Mesendoderm (in vitro differentiated cells): ENCODE measurements around the gene CSF1R.

Experiments used
- DNase-seq: peaks from one replicate; pipeline ENCODE4 v3.0.0; 2013
- H2AK5ac ChIP-seq: 2 replicates; pipeline ENCODE4 v1.6.1; 2013; ENCODE audit warnings: low read length, inconsistent platforms
- H2BK120ac ChIP-seq: 2 replicates; pipeline ENCODE4 v1.6.1; 2013; ENCODE audit warnings: low read depth, mild to moderate bottlenecking, low read length, moderate library complexity, mixed read lengths
- H2BK15ac ChIP-seq: replicated peaks from 2 replicates; pipeline ENCODE4 v1.6.1; 2013; ENCODE audit warnings: low read depth, mild to moderate bottlenecking, moderate library complexity
- H2BK5ac ChIP-seq: 2 replicates; pipeline ENCODE4 v1.6.1; 2013; ENCODE audit warnings: low read length, inconsistent platforms
- H3K18ac ChIP-seq: 2 replicates; pipeline ENCODE4 v1.6.1; 2013; ENCODE audit warnings: mild to moderate bottlenecking, low read length, mixed read lengths
- H3K23ac ChIP-seq: one replicate; pipeline ENCODE4 v1.6.1; 2013; ENCODE audit warnings: low read length
- H3K27ac ChIP-seq: 2 replicates; pipeline ENCODE4 v1.5.1; 2013; ENCODE audit warnings: low read depth, mild to moderate bottlenecking, inconsistent platforms, low read length, moderate library complexity
- H3K27me3 ChIP-seq: 2 replicates; pipeline ENCODE4 v1.6.1; 2013; ENCODE audit warnings: low read length, control low read depth, mild to moderate bottlenecking, inconsistent platforms; ENCODE audit not compliant: insufficient read depth, poor library complexity
- H3K36me3 ChIP-seq: 2 replicates; pipeline ENCODE4 v1.6.1; 2013; ENCODE audit warnings: low read length, inconsistent platforms; ENCODE audit not compliant: control insufficient read depth, insufficient read depth
- H3K4ac ChIP-seq: one replicate; pipeline ENCODE4 v1.6.1; 2013; ENCODE audit warnings: low read depth, mild to moderate bottlenecking, low read length, moderate library complexity
- H3K4me1 ChIP-seq: 2 replicates; pipeline ENCODE4 v1.6.1; 2013; ENCODE audit warnings: low read depth, low read length, inconsistent platforms; ENCODE audit not compliant: control insufficient read depth
- H3K4me2 ChIP-seq: 2 replicates; pipeline ENCODE4 v1.6.1; 2013; ENCODE audit warnings: low read length
- H3K4me3 ChIP-seq: 2 replicates; pipeline ENCODE4 v1.5.1; 2013; ENCODE audit warnings: mild to moderate bottlenecking, low read length
- H3K56ac ChIP-seq: one replicate; pipeline ENCODE4 v1.6.1; 2013; ENCODE audit warnings: low read length
- H3K79me1 ChIP-seq: 2 replicates; pipeline ENCODE4 v1.6.1; 2013; ENCODE audit warnings: low read length, inconsistent platforms
- H3K79me2 ChIP-seq: 2 replicates; pipeline ENCODE4 v1.6.1; 2013; ENCODE audit warnings: mild to moderate bottlenecking, low read length; ENCODE audit not compliant: control insufficient read depth, insufficient read depth
- H3K9ac ChIP-seq: 2 replicates; pipeline ENCODE4 v1.6.1; 2013; ENCODE audit warnings: low read length, inconsistent platforms
- H4K5ac ChIP-seq: one replicate; pipeline ENCODE4 v1.6.1; 2013; ENCODE audit warnings: low read length
- H4K8ac ChIP-seq: one replicate; pipeline ENCODE4 v1.6.1; 2013; ENCODE audit warnings: low read depth, mild to moderate bottlenecking, control low read depth, low read length, moderate library complexity
- WGBS: extraction: QIAGEN DNeasy Blood & Tissue Kit; methylation state at CpG from one replicate; pipeline ENCODE4 v1.1.7; 2013; ENCODE audit warnings: low lambda C conversion rate, missing lambda C conversion rate; ENCODE audit not compliant: insufficient coverage; ENCODE audit errors: extremely low coverage; 5-methylcytosine and 5-hydroxymethylcytosine counted together

The CSF1R gene

GRCh38 chr5:150017226-150018005 lies 68.9 kb downstream of the CSF1R start:
- Histone ChIP-seq H3K27ac (no peak overlapping the region), H2AK5ac (no peak overlapping the region), H3K56ac (no peak overlapping the region), H3K18ac (no peak overlapping the region), H2BK120ac (no peak overlapping the region), H3K79me2 (no peaks in the 10 kb centered on the region), H3K23ac (no peak overlapping the region), H4K5ac (no peak overlapping the region), H3K79me1 (peaks cover 5% of the 10 kb centered on the region), H4K8ac (no peak overlapping the region), H3K27me3 (no peaks in the 10 kb centered on the region), H3K4me2 (no peak overlapping the region), H3K9ac (no peak overlapping the region), H2BK15ac (no peak overlapping the region), H3K4ac (no peak overlapping the region), H2BK5ac (no peak overlapping the region), H3K4me1 (no peaks in the 10 kb centered on the region), H3K36me3 (peaks cover 10% of the 10 kb centered on the region), H3K4me3 (no peak overlapping the region)
- no CpG with 5 or more reads among the region's 6 CpGs for WGBS
- DNase-seq = no peak

DNA sequence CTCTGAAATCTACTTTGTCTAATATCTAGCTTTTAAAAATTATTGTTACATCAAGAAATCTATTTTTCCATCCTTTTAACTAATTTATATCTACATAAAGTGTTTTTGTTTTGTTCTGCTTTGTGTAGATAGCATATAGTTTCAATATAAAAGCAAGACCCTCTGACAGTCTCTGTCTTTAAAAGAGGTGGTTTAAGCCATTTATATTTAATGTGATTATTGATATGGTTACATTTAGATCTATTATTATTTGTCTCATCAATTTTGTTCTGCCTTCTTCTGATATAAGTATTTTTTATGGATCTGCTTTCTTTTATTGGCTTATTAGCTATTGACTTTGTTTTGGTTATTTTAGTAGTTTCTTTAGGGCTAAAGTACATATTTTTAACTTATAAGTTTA lies 69.8 kb downstream of the CSF1R start:
- Histone ChIP-seq H3K56ac (no peak overlapping the region), H4K5ac (no peak overlapping the region)

DNA sequence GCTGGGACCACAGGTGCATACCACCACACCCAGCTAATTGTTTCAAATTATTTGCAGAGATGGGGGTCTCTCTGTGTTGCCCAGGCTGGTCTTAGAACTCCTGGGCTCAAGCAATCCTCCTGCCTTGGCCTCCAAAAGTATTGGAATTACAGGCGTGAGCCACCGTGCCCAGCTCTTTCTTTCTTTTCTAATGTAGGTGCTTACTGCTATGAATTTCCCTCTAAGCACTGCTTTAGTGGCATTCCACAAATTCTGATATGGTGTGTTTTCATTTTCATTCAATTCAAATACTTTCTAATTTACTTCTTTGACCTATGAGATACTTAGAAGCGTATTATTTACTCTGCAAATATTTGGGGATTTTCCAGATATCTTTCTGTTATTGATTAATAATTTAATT lies 70.9 kb downstream of the CSF1R start:
- Histone ChIP-seq H3K27ac (no peak overlapping the region), H3K4me1 (no peaks in the 10 kb centered on the region), H4K5ac (no peak overlapping the region), H3K27me3 (no peaks in the 10 kb centered on the region), H3K79me2 (no peaks in the 10 kb centered on the region), H3K79me1 (peaks cover 7% of the 10 kb centered on the region), H3K9ac (no peak overlapping the region), H2AK5ac (no peak overlapping the region), H3K4me2 (no peak overlapping the region), H3K4me3 (no peak overlapping the region), H3K56ac (no peak overlapping the region), H3K18ac (no peak overlapping the region), H2BK5ac (no peak overlapping the region), H3K36me3 (peaks cover 16% of the 10 kb centered on the region), H2BK15ac (no peak overlapping the region), H3K4ac (no peak overlapping the region), H3K23ac (no peak overlapping the region), H2BK120ac (no peak overlapping the region), H4K8ac (no peak overlapping the region)
- no peak for DNase-seq
- WGBS = no CpG with 5 or more reads among the region's 3 CpGs

More for the DNA sequence above, 69.8 kb downstream of the CSF1R start:
- Histone ChIP-seq H3K18ac (no peak overlapping the region), H2BK120ac (no peak overlapping the region), H3K23ac (no peak overlapping the region), H2AK5ac (no peak overlapping the region), H3K27ac (no peak overlapping the region), H2BK15ac (no peak overlapping the region), H3K27me3 (no peaks in the 10 kb centered on the region), H3K4me1 (no peaks in the 10 kb centered on the region), H3K9ac (no peak overlapping the region), H3K36me3 (peaks cover 13% of the 10 kb centered on the region), H2BK5ac (no peak overlapping the region), H3K79me1 (peaks cover 5% of the 10 kb centered on the region), H3K4me3 (no peak overlapping the region), H3K4me2 (no peak overlapping the region), H3K4ac (no peak overlapping the region), H3K79me2 (no peaks in the 10 kb centered on the region), H4K8ac (no peak overlapping the region)
- no peak for DNase-seq

- DNase-seq = no peak
- Histone ChIP-seq H4K8ac (no peak overlapping the region), H3K36me3 (peaks cover 17% of the 10 kb centered on the region), H2BK120ac (no peak overlapping the region), H3K27me3 (no peaks in the 10 kb centered on the region), H3K23ac (no peak overlapping the region), H3K79me2 (no peaks in the 10 kb centered on the region), H2AK5ac (no peak overlapping the region), H2BK15ac (no peak overlapping the region), H3K4me2 (no peak overlapping the region), H3K27ac (no peak overlapping the region), H3K79me1 (peaks cover 7% of the 10 kb centered on the region), H4K5ac (no peak overlapping the region), H2BK5ac (no peak overlapping the region), H3K4ac (no peak overlapping the region), H3K4me1 (no peaks in the 10 kb centered on the region), H3K4me3 (no peak overlapping the region), H3K56ac (no peak overlapping the region), H3K9ac (no peak overlapping the region), H3K18ac (no peak overlapping the region)
- WGBS = no CpG with 5 or more reads among the region's 3 CpGs
These were observed 71.9 kb downstream of the CSF1R start for GRCh38 chr5:150014456-150014855.

DNA sequence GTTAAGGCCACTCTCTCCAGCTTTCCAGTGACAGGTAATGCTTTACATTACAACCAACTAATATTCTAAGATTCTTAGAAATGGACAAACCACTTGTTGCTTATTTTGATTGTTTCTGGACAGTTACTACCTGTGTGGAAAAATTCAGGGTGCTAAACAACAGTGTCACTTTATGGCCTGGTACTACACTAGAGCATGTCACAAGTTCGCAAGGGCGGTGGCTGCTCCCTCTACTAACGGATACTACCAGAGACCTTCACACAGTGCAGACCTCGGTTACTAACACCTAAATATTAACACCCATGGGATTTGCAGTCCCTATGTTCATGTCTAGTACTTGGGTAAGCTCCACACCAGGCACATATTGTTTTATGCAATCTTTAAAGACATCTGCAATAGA lies 72.4 kb downstream of the CSF1R start:
- Histone ChIP-seq H2AK5ac (no peak overlapping the region), H2BK5ac (no peak overlapping the region), H3K79me1 (peaks cover 7% of the 10 kb centered on the region), H3K18ac (no peak overlapping the region), H3K4me1 (no peaks in the 10 kb centered on the region), H3K23ac (no peak overlapping the region), H2BK120ac (no peak overlapping the region), H4K5ac (no peak overlapping the region), H3K36me3 (peaks cover 17% of the 10 kb centered on the region), H3K4me3 (no peak overlapping the region), H3K27me3 (no peaks in the 10 kb centered on the region), H3K56ac (no peak overlapping the region), H3K79me2 (no peaks in the 10 kb centered on the region), H3K4ac (no peak overlapping the region), H3K27ac (no peak overlapping the region), H3K4me2 (no peak overlapping the region), H4K8ac (no peak overlapping the region), H2BK15ac (no peak overlapping the region), H3K9ac (no peak overlapping the region)
- WGBS = no CpG with 5 or more reads among the region's 4 CpGs
- no peak for DNase-seq
